K562 (cell line): ENCODE results near the gene TSTD2.

Experiments
- BHLHE40 ChIP-seq: IDR thresholded peaks from 2 replicates; pipeline ENCODE4 v1.6.1; 2011; ENCODE audit warnings: low read length, improper control_type of control experiment
- CTCF ChIP-seq, 3 experiments: IDR thresholded peaks in 2 of 3; conservative IDR thresholded peaks in 1 of 3; 2 replicates each; pipeline ENCODE4 v1.5.1; 2011 to 2012; ENCODE audit warnings: low read length in 3 of 3, mild to moderate bottlenecking in 3 of 3, control low read depth in 2 of 3, improper control_type of control experiment in 1 of 3, inconsistent platforms in 1 of 3, low read depth in 1 of 3, mixed read lengths in 1 of 3, moderate library complexity in 1 of 3; ENCODE audit not compliant: insufficient read depth in 2 of 3
- JUN ChIP-seq, 2 experiments: sonication (generic) in 1 of 2; formaldehyde crosslinking in 1 of 2; IDR thresholded peaks; 2 replicates each; pipeline versions ENCODE4 v1.6.1 to v1.8.0; 2012 to 2022; ENCODE audit warnings: borderline replicate concordance in 2 of 2, mild to moderate bottlenecking in 2 of 2, improper control_type of control experiment in 1 of 2, low read depth in 1 of 2, low read length in 1 of 2, missing genetic modification reagents in 1 of 2
- KAT2B ChIP-seq: IDR thresholded peaks from one replicate; pipeline ENCODE4 v1.6.1; 2012; ENCODE audit warnings: low read depth, mild to moderate bottlenecking, control low read depth, inconsistent platforms, low read length, moderate library complexity
- NFIC ChIP-seq: fragments of 450-650 bp; IDR thresholded peaks from 2 replicates; pipeline ENCODE4 v1.6.1; 2017; ENCODE audit warnings: mild to moderate bottlenecking, inconsistent platforms
- POLR2AphosphoS5 ChIP-seq: IDR thresholded peaks from 2 replicates; pipeline ENCODE4 v1.6.1; 2011; ENCODE audit warnings: mild to moderate bottlenecking, low read depth, low read length, moderate library complexity; ENCODE audit not compliant: control insufficient read depth, insufficient read depth
- SREBF1 ChIP-seq: fragments of 150-350 bp; IDR thresholded peaks from 2 replicates; pipeline ENCODE4 v1.6.1; 2014; ENCODE audit warnings: antibody characterized with exemption, low read depth, low read length, borderline replicate concordance
- THAP12 ChIP-seq: fragments of 250-450 bp; sonication (Bioruptor Pico); IDR thresholded peaks from 2 replicates; pipeline ENCODE4 v1.9.0; 2021; ENCODE audit warnings: mild to moderate bottlenecking, inconsistent platforms

GRCh38 chr9:97604901-97605645, 28.1 kb downstream of the TSTD2 start:
- TF ChIP-seq KAT2B = no peak
- no peak for TF ChIP-seq BHLHE40
- no peak for TF ChIP-seq THAP12 (CRISPR knock-in tag)
- no peak for TF ChIP-seq SREBF1
- no peak for TF ChIP-seq JUN (IDR thresholded peaks at IDR 0.05; ENCODE audit: borderline replicate concordance, low read depth, low read length)
- no peak for TF ChIP-seq JUN (CRISPR knock-in tag; IDR thresholded peaks at IDR 0.05; ENCODE audit: borderline replicate concordance)
- no peak for TF ChIP-seq CTCF (IDR thresholded peaks at IDR 0.05 in 2 of 3, conservative IDR thresholded peaks at IDR 0.05 in 1 of 3; ENCODE audit: insufficient read depth in 2 of 3, low read depth in 1 of 3, low read length in 3 of 3)
- no peak for TF ChIP-seq POLR2AphosphoS5
- no peak for TF ChIP-seq NFIC
